OCI-LY3 (cell line): ENCODE results near the gene TBKBP1.

Experiments used
- H2AFZ ChIP-seq: fragments of 200-600, 300-600 bp; shearing (Covaris generic); 2 replicates; pipeline ENCODE4 v1.6.0; 2014; ENCODE audit warnings: antibody characterized with exemption, low read depth, low read length
- H3K27ac ChIP-seq: fragments of 200-600, 300-600 bp; sonication (generic); 2 replicates; pipeline ENCODE4 v1.5.1; 2014; ENCODE audit warnings: mild to moderate bottlenecking, low read length, moderate library complexity, mixed read lengths
- H3K27me3 ChIP-seq: fragments of 200-600, 300-600 bp; sonication (generic); 2 replicates; pipeline ENCODE4 v1.6.1; 2014; ENCODE audit warnings: low read depth, low read length, mixed read lengths
- H3K36me3 ChIP-seq: fragments of 200-600, 300-600 bp; sonication (generic); replicated peaks from 2 replicates; pipeline ENCODE3; 2014; ENCODE audit warnings: low read depth, low read length, mixed read lengths
- H3K4me1 ChIP-seq: fragments of 300-600, 200-600 bp; sonication (generic); 2 replicates; pipeline ENCODE4 v1.6.1; 2014; ENCODE audit warnings: low read length, mixed read lengths
- H3K4me2 ChIP-seq: fragments of 200-600, 300-600 bp; sonication (generic); 2 replicates; pipeline ENCODE4 v1.6.1; 2014; ENCODE audit warnings: low read length, mixed read lengths
- H3K4me3 ChIP-seq: fragments of 300-600, 200-600 bp; sonication (generic); 2 replicates; pipeline ENCODE4 v1.5.1; 2014; ENCODE audit warnings: antibody characterized with exemption, mild to moderate bottlenecking, low read length, moderate library complexity
- H3K79me2 ChIP-seq: fragments of 300-600, 200-600 bp; shearing (Covaris generic); 2 replicates; pipeline ENCODE4 v1.6.1; 2014; ENCODE audit warnings: mild to moderate bottlenecking, low read length, mixed read lengths
- H3K9ac ChIP-seq: fragments of 300-600, 200-600 bp; shearing (Covaris generic); 2 replicates; pipeline ENCODE4 v1.6.0; 2014; ENCODE audit warnings: mild to moderate bottlenecking, low read length, moderate library complexity
- H3K9me3 ChIP-seq: fragments of 200-600, 300-600 bp; shearing (Covaris generic); 2 replicates; pipeline ENCODE4 v1.6.1; 2014; ENCODE audit warnings: low read length, mixed read lengths; ENCODE audit not compliant: insufficient read depth
- H4K20me1 ChIP-seq: fragments of 200-600, 300-600 bp; sonication (generic); 2 replicates; pipeline ENCODE4 v1.6.1; 2016; ENCODE audit warnings: low read length, mixed read lengths; ENCODE audit not compliant: insufficient read depth
- CTCF ChIP-seq: fragments of 200-600, 300-600 bp; sonication (generic); IDR thresholded peaks from 2 replicates; pipeline ENCODE4 v1.5.1; 2014; ENCODE audit warnings: antibody characterized with exemption, low read length, low read depth
- EZH2phosphoT487 ChIP-seq: fragments of 200-600 bp; shearing (Covaris generic); IDR thresholded peaks from 2 replicates; pipeline ENCODE4 v1.6.1; 2018; ENCODE audit warnings: antibody characterized with exemption, mixed run types, low read depth

Gene TBKBP1

GRCh38 chr17:47653442-47653841 lies 40.5 kb upstream of the TBKBP1 start:
- Histone ChIP-seq H3K4me3 (no peak overlapping the region), H4K20me1 (peaks cover 20% of the 10 kb centered on the region), H2AFZ (no peak overlapping the region), H3K9ac (no peak overlapping the region), H3K27ac (no peak overlapping the region), H3K79me2 (peaks cover 89% of the 10 kb centered on the region), H3K4me2 (no peak overlapping the region), H3K36me3 (peaks cover 67% of the 10 kb centered on the region), H3K27me3 (no peaks in the 10 kb centered on the region), H3K9me3 (no peaks in the 10 kb centered on the region), H3K4me1 (peaks cover 41% of the 10 kb centered on the region)
- TF ChIP-seq EZH2phosphoT487, result no peak

GRCh38 chr17:47654991-47655390 lies 39.0 kb upstream of the TBKBP1 start:
- H3K27ac ChIP-seq, result no peak overlapping the region
- no peak overlapping the region for H3K9ac ChIP-seq
- TF ChIP-seq EZH2phosphoT487, result no peak
- no peak for TF ChIP-seq CTCF
- no peaks in the 10 kb centered on the region for H3K9me3 ChIP-seq
- no peaks in the 10 kb centered on the region for H3K27me3 ChIP-seq
- no peak overlapping the region for H3K4me3 ChIP-seq
- H3K36me3 ChIP-seq, result peaks cover 73% of the 10 kb centered on the region
- H2AFZ ChIP-seq, result no peak overlapping the region
- peaks cover 90% of the 10 kb centered on the region for H3K79me2 ChIP-seq
- H3K4me2 ChIP-seq, result no peak overlapping the region
- peaks cover 20% of the 10 kb centered on the region for H4K20me1 ChIP-seq
- peaks cover 50% of the 10 kb centered on the region for H3K4me1 ChIP-seq

GRCh38 chr17:47660064-47660492 lies 33.9 kb upstream of the TBKBP1 start:
- Histone ChIP-seq H3K9me3 (no peaks in the 10 kb centered on the region), H3K9ac (peak overlapping the region; percentile 9; the same call in 1 of the 2 replicates), H3K27ac (peak overlapping the region; percentile 82), H3K27me3 (no peaks in the 10 kb centered on the region), H3K36me3 (peaks cover 57% of the 10 kb centered on the region), H3K79me2 (peaks cover 80% of the 10 kb centered on the region), H3K4me3 (peak overlapping the region; percentile 65), H2AFZ (no peak overlapping the region), H3K4me2 (peak overlapping the region; percentile 81), H3K4me1 (peaks cover 57% of the 10 kb centered on the region), H4K20me1 (peaks cover 30% of the 10 kb centered on the region)
- TF ChIP-seq CTCF (no peak), EZH2phosphoT487 (no peak)

GRCh38 chr17:47663912-47664623 lies 29.9 kb upstream of the TBKBP1 start:
- peaks cover 58% of the 10 kb centered on the region for H3K79me2 ChIP-seq
- H2AFZ ChIP-seq, result no peak overlapping the region
- no peaks in the 10 kb centered on the region for H3K27me3 ChIP-seq
- TF ChIP-seq CTCF (peak; percentile 77), EZH2phosphoT487 (no peak)
- peaks cover 52% of the 10 kb centered on the region for H3K36me3 ChIP-seq
- H3K27ac ChIP-seq, result peak overlapping the region; percentile 82
- H3K4me3 ChIP-seq, result peak overlapping the region; percentile 35
- peaks cover 26% of the 10 kb centered on the region for H4K20me1 ChIP-seq
- H3K9me3 ChIP-seq, result no peaks in the 10 kb centered on the region
- H3K9ac ChIP-seq, result peak overlapping the region; percentile 36
- H3K4me1 ChIP-seq, result peaks cover 36% of the 10 kb centered on the region
- peak overlapping the region; percentile 57 for H3K4me2 ChIP-seq
